ENCODE data around the gene RASSF4. TPM values are rescaled to one million over a fixed set of nuclear protein-coding genes. Genes with fewer than 3 reads are reported as not detected.
A peak's percentile ranks its signal among the peaks of the same experiment; 100 is the strongest.

The RASSF4 gene
- total RNA-seq, 3 donors from 2014 or later, result 18.7 to 364 (median 41.1) TPM

- H3K4me1 ChIP-seq, result peaks cover under 1 to 3% of the 10 kb centered on the region in 2 donors
- intact Hi-C loops (cut with DNase I; ENCODE audit: low total_unique reads), result no loop called here
- no peaks in the 10 kb centered on the region for H3K9me3 ChIP-seq
- no peak for DNase-seq (ENCODE audit: low spot score in 2 of 2)
- no peak overlapping the region for H3K4me3 ChIP-seq
- H3K27me3 ChIP-seq, result no peaks in the 10 kb centered on the region
- peak overlapping the region; percentile 54 to 95 for H3K27ac ChIP-seq
- TF ChIP-seq POLR2AphosphoS5 (IDR thresholded peaks at IDR 0.05) (no peak), POLR2A (IDR thresholded peaks at IDR 0.05) (no peak), CTCF (IDR thresholded peaks at IDR 0.05) (no peak)
- H3K36me3 ChIP-seq, result no peaks in the 10 kb centered on the region
Measured at GRCh38 chr10:44986179-44986578, 26.6 kb downstream of the RASSF4 start.

- DNase-seq (ENCODE audit: low spot score in 2 of 2), result no peak
- intact Hi-C loops (cut with DNase I; ENCODE audit: low total_unique reads), result no loop called here
- peak in 1 of 3 donors; percentile 25 for TF ChIP-seq POLR2AphosphoS5 (IDR thresholded peaks at IDR 0.05)
- TF ChIP-seq POLR2A (IDR thresholded peaks at IDR 0.05), result no peak
- TF ChIP-seq CTCF (IDR thresholded peaks at IDR 0.05), result no peak
- Histone ChIP-seq H3K9me3 (no peaks in the 10 kb centered on the region), H3K27me3 (no peaks in the 10 kb centered on the region), H3K27ac (peak overlapping the region in 1 of 2 donors; percentile 95), H3K36me3 (no peaks in the 10 kb centered on the region), H3K4me3 (no peak overlapping the region), H3K4me1 (peaks cover 0 to under 1% of the 10 kb centered on the region in 2 donors)
Measured at GRCh38 chr10:44986670-44987069, 27.1 kb downstream of the RASSF4 start.

DNA sequence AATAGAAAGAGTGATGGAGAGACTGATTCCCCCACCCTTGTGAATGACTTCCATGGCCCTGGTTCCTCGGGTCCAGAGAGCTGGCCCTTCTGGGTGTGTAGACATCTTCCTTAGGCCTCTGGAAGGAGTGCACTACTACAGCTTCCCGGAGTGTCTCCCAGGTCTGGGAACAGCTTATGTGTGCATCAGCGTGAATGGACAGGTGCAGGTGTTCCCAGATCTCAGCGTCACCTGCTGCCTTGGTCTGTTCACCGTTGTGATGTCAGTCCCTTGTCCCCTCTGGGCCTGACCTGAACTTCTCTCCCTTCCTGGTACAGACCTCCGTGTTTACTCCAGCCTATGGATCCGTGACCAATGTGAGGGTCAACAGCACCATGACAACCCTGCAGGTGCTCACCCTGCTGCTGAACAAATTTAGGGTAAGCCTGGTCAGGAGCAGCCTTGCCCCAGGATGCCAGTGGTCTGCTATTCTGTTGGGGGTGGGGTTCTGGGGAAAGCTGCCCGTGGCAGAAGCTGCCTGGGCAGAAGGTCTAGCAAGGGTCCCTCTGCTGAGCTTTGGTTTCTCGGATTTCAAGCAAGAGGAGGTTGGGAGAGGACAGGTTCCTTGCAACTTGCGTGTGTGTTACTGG, 29.5 kb downstream of the RASSF4 start:
- H3K27me3 ChIP-seq, result no peaks in the 10 kb centered on the region
- H3K4me3 ChIP-seq, result no peak overlapping the region
- no peaks in the 10 kb centered on the region for H3K36me3 ChIP-seq
- no peaks in the 10 kb centered on the region for H3K4me1 ChIP-seq
- TF ChIP-seq CTCF (IDR thresholded peaks at IDR 0.05) (no peak), POLR2A (IDR thresholded peaks at IDR 0.05) (no peak), POLR2AphosphoS5 (IDR thresholded peaks at IDR 0.05) (no peak)
- DNase-seq (ENCODE audit: low spot score in 2 of 2), result no peak
- no peaks in the 10 kb centered on the region for H3K9me3 ChIP-seq
- H3K27ac ChIP-seq, result peak overlapping the region in 1 of 2 donors; percentile 41
- intact Hi-C loops (cut with DNase I; ENCODE audit: low total_unique reads), result no loop called here

- DNase-seq (ENCODE audit: low spot score in 2 of 2), result no peak
- no peaks in the 10 kb centered on the region for H3K36me3 ChIP-seq
- H3K4me3 ChIP-seq, result no peak overlapping the region
- no peaks in the 10 kb centered on the region for H3K9me3 ChIP-seq
- no peaks in the 10 kb centered on the region for H3K27me3 ChIP-seq
- H3K4me1 ChIP-seq, result no peaks in the 10 kb centered on the region
- intact Hi-C loops (cut with DNase I; ENCODE audit: low total_unique reads), result no loop called here
- TF ChIP-seq POLR2A (IDR thresholded peaks at IDR 0.05), result no peak
- no peak for TF ChIP-seq CTCF (IDR thresholded peaks at IDR 0.05)
- no peak for TF ChIP-seq POLR2AphosphoS5 (IDR thresholded peaks at IDR 0.05)
- H3K27ac ChIP-seq, result peak overlapping the region in 1 of 2 donors; percentile 4
Measured at GRCh38 chr10:44989597-44990301, 30.1 kb downstream of the RASSF4 start.

DNA sequence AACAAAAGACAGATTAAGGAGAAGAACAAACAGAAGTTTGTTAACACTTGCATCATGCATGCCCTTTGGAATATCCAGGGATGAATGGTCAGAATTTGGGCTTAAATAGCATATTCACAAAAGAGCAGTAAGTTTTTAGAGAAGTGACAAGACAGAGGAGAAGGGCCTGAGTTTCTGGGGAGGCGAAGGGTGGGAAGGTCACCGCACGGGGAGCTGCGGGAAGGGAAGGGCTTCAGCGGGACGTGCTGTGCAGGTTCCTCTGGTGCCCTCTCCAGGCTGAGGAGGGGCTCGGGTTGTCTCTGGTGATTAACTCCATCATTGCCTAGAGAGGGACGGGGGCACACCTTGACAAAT, 30.7 kb downstream of the RASSF4 start:
- intact Hi-C loops (cut with DNase I; ENCODE audit: low total_unique reads), result no loop called here
- H3K36me3 ChIP-seq, result no peaks in the 10 kb centered on the region
- peak overlapping the region in 1 of 2 donors; percentile 35 for H3K27ac ChIP-seq
- H3K4me1 ChIP-seq, result peaks cover 2 to 4% of the 10 kb centered on the region in 2 donors
- TF ChIP-seq CTCF (IDR thresholded peaks at IDR 0.05), result no peak
- no peak for TF ChIP-seq POLR2A (IDR thresholded peaks at IDR 0.05)
- no peak for TF ChIP-seq POLR2AphosphoS5 (IDR thresholded peaks at IDR 0.05)
- no peaks in the 10 kb centered on the region for H3K27me3 ChIP-seq
- no peak for DNase-seq (ENCODE audit: low spot score in 2 of 2)
- no peaks in the 10 kb centered on the region for H3K9me3 ChIP-seq
- H3K4me3 ChIP-seq, result no peak overlapping the region

All from breast epithelium (tissue), 4 donors.